Tongue (tissue), 3 donors: Measurements from ENCODE around the gene NATD1. TPM values are rescaled to one million over a fixed set of nuclear protein-coding genes. Genes with fewer than 3 reads are reported as not detected.
"Not testable (repeated sequence)": the region's sequence is repeated elsewhere in the genome, so short reads cannot be mapped to it uniquely, and the experiment has no call there.

Experiments
- DNase-seq: peaks from one replicate; pipeline ENCODE4 v3.0.0-alpha.2; 2015
- small RNA-seq: library from RNA; depleted of rRNA; stranded (forward); fragments of <200 nt; gene quantifications from one replicate; pipeline ENCODE3, GENCODE V24; 2014; ENCODE audit warnings: low replicate concordance
- total RNA-seq: library from RNA; depleted of rRNA; stranded (reverse); fragments of >200 nt; gene quantifications from one replicate; pipeline ENCODE4 v1.2.3, GENCODE V29; 2014

Gene NATD1
- total RNA-seq, 1 donor from 2014 or later = 7.9 TPM

- not testable (repeated sequence) for DNase-seq
Observed at GRCh38 chr17:21192414-21192813, 60.8 kb downstream of the NATD1 start.

GRCh38 chr17:21191698-21192097, 61.5 kb downstream of the NATD1 start:
- no peak for DNase-seq

GRCh38 chr17:21190078-21190477, 63.1 kb downstream of the NATD1 start:
- no peak for DNase-seq

- no peak for DNase-seq
Observed at GRCh38 chr17:21189361-21189760, 63.8 kb downstream of the NATD1 start.

Small RNA genes lying within 50 kb of the gene (small RNA-seq; reads per million reads assigned to genes)
- not detected for gene RN7SL426P

Other genes with a start within 250 kb of the NATD1 start
- 218 TPM for gene USP22, start 210.4 kb downstream of the NATD1 start, total RNA-seq
- 28.0 TPM for gene DHRS7B, start 126.4 kb downstream of the NATD1 start, total RNA-seq
- gene TMEM11, start 39.2 kb downstream of the NATD1 start, total RNA-seq = 20.9 TPM
- gene MAP2K3, start 31.3 kb upstream of the NATD1 start, total RNA-seq = 27.2 TPM
- 34.0 TPM for gene KCNJ12, start 122.9 kb upstream of the NATD1 start, total RNA-seq